GM19351 (cell line): ENCODE measurements around the gene FGF12.
A peak's percentile ranks its signal among the peaks of the same experiment; 100 is the strongest.

Experiments used
- ATAC-seq: cut with Tn5 transposase; IDR thresholded peaks from one replicate; pipeline ENCODE4 v1.9.1; 2021; ENCODE audit warnings: mild to moderate bottlenecking, moderate library complexity; ENCODE audit not compliant: unreplicated experiment

Gene FGF12

DNA sequence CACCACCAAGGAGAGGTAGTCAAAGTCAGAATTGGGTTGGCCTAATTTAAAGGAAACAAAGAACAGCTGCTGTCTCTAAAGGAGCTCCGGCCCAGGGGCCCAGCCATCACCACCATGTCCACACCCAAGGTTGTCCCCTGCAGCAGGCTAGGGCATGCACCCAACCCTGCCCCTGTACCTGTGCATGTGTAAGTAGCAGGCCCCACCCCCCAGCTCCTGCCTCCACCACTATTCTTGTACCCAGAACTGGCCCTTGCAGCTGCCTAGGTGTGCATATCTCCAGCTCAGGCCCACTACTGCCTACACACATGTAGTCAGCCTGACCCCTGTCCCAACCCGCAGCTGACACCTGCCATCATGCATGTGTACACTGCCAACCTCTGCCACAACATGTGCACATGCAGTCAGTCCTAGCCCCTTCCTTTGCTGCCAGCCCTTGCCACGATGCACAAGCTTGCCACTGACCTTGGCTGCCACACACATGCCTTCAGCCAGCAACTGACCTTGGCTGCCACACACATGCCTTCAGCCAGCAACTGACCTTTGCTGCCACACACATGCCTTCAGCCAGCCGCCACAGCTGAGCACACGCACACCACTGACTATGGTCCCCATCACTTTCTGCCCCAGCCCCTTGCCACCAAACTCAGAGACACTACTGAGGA is 39.7 kb downstream of the FGF12 start:
- no peak for ATAC-seq

DNA sequence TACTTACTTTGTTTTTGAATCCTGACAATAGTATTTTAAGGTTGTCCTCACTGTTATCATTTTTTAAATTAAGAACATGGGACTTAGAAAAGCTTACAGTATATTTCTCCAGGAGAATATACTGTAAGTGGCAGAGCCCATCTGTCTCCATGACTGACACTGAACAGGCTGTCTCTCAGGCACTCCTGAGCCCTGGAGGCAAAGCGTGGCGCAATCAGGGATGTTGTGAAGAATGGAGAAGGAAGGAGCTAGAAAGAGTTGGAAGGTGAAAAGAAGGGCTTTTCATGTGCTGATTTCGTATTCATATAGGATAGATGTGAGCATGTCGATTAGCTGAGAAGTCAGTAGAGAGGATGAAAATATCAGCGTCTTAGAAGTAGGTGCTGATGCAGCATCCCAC is 41.5 kb downstream of the FGF12 start:
- ATAC-seq: no peak

DNA sequence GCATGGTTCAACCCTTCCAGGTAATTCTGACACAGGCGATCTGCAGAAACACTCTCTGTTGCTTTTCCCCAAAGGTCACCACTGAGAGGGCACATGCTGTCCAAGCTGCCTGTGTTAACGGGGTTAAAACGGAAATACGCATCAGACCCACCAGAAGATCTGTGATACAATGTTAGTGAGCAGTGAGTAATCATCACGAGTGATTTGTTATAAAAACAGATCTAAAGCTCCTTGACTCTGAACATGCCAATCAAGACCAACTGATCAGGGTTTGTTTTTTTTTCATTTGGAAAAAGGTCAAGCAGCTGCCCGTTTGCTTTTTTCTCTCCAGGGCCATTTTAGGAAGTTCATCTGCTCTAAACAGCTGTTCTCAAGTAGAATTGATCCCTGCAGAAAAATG is 43.2 kb downstream of the FGF12 start:
- ATAC-seq: no peak

DNA sequence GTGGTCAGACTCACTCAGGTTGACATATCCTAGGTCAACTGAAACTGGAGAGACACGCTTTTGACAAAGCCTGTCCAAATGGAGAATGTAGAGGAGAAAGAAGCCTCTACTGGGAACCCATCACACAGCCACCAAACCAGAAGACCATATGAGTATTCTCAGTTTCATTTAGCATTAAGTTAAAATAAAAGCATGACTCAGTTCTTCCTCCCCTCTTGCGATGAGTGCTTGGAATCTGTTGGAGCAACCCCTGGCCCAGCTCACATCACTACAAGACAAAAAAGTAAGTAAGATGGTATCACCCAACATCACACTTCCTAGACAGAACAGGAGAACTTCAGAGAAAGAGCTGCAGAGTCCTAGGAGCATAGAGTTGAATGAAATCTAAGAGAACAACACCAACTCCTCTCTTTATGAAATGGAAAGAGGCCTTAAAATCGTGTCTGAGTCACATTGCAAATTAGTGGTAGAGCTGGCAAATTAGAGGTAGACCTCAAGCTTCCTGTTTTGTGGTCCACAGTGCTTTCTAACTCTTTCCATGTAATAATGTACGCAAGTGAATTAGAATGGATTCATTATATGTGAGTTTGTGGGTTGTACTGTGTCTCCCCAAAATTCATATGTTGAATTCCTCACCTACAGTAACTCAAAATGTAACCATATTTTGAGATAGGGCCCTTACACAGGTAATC is 51.2 kb downstream of the FGF12 start:
- peak; percentile 87 for ATAC-seq

DNA sequence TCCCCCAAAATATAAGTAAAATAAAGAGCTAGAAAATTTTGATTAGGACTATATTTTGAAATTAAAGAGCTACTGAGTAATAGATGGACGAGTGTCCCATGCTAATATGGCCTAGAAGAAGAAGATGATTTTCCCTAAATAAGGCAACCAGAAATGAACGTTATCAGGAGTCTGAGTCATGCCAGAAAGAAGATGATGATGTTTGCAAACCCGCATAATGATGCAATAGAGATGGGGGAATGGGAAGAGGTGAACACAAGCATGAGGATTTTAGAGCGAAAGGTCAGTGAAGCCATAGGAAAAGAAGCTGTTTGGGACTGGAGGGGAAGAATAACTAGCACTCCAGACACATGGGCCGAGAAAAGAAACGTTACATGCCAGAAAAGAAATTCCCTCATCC is 71.7 kb downstream of the FGF12 start:
- ATAC-seq: no peak

DNA sequence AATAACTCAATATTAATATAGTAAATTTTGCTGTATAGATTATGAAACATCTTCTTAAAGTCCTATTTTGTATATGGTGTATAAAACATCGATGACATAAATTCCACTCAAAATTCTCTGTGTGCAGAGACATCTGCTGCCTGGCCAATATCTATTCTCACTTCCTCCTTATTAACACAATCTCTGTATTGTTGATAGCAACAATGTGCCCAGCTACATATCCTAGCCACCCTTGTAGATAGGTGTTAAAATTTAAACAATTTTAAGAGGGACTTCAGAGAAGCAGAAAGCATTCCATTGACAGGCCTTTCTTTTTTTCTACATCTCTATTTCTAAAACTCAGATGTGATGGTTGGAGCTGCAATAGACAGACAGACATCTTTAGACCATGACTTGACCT is 72.3 kb downstream of the FGF12 start:
- ATAC-seq: no peak

DNA sequence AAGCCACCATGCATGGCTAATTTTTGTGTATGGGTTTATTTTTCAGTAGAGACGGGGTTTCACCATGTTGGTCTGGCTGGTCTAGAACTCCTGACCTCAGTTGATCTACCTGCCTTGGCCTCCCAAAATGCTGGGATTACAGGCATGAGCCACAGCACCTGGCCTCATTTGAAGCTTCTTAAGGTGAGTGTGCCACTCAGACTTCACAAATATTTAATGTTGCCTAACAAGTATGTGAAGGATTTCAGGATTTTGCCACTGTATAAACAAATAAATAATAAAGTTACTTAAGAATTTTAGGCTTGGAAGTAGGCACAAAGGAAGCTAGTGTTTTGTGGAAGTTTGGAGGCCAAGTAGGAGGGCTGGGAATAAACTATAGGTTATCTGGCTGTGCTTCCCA is 73.5 kb downstream of the FGF12 start:
- no peak for ATAC-seq

DNA sequence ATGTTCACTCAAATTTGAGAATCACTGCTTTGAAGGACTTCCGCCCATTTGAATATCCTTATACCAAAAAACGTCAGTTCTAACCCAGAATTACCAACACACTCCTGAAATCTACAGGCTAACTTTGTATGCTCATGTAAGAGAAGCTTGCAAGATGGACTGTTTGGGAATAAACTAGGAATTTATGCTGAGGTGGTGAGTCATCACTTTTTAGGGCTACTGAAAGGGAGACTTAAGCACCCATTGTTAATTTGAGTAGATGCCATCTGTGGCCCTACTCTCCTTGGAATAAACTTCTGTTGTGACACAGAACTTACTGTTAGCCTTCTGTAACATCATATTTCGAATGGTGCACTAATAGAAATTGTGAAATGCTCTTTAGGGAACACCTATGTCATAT is 74.6 kb downstream of the FGF12 start:
- ATAC-seq: no peak

DNA sequence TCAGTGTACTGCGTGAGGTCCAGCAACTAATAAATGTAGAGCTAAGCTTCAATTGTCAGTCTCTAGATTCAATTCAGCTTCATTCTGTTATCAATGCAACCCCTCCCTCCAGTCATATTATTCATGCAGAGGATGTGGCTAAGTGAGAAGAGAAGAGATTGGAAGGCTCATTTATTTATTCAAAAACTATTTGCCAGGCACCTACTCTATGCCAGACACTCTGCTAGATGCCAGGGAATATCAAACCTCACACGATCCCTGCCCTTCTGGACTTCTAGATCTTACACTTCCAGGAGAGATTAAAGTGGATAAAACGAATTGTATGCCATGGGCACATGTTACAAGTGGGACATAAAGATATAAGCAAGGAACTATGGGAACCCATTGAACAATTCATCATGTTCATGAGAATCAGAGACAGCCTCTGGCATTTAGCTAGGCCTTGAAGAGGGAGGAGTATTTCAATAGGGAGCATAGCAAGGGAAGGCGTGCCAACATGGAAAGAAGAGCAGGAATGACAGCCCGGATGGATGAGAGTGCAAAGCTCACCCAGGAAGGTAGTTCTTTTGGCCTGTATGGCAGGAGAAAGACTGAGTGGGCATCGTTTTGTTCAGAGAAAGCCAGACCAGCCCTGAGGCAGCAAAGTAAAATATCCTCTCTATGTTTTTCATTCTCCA is 75.4 kb downstream of the FGF12 start:
- ATAC-seq: no peak

DNA sequence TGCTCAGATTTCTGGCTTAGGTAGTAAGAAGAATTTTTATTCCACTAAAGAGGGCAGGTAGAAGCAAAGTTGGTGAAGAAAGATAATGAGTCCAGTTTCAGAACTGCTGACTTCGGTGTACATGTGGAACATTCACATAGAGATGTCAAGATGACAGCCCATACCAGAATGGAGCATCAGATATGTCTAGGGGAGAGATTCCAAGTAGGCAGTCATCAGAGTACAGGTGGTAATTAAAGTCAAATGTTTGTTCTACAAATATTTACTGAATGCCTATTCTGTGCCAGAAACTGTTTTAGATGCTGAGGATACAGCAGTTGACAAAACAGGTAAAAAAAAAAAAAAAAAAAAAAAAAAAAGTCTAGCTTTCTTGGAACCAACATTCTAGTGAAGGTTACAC is 81.9 kb downstream of the FGF12 start:
- no peak for ATAC-seq

DNA sequence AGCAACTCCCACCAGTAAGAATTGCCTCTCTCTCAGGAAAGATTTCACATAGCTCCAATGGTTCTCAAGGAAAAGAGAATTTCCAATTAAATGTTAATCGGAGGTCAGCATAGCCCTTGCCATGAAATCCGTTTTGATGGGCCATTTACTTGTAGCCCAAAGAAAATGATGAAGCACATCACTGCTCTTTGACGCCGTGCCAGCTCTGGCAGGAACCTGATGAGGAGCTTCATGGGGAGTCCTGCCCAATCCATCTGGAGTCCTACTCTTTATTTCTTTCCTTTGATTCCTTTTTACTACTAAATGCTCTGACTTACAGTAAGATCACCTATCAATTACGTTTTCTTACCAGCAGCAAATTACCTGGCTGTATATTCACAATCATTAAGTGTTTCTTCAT is 84.7 kb downstream of the FGF12 start:
- ATAC-seq: no peak

DNA sequence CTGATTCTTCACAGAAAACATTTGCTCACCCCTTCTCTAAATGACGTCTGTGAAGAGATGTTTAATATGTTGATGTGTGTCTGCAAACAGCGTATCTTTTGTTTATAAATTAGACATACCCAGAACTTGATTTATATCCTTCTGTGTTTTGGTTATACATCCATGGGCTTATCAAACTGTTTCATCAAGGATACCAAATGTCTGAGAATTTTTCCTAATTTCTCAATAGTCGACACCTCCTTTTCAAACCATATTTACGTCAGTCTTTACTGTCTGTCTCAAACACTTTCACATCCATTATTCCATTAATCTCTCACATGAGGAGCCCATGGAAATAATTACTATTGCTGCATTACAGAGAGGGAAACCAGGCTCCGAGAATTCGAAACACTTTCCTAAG is 85.4 kb downstream of the FGF12 start:
- ATAC-seq: no peak

DNA sequence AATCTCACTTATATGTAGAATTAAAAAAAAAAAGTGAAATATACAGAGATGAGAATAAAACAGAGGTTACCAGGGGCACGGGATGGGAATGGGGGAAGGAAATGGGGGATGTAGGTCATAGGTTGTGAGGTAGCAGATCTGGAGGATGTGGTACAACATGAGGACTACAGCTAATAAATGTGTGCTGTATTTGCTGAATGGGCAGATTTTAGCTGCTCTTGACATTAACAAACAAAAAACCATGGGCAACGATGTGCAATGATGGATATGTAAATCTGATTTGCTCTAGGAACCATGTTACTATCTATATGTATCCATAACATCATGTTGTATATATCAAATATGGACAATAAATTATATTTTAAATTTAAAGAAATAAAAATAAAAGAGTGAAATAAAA is 87.4 kb downstream of the FGF12 start:
- no peak for ATAC-seq

DNA sequence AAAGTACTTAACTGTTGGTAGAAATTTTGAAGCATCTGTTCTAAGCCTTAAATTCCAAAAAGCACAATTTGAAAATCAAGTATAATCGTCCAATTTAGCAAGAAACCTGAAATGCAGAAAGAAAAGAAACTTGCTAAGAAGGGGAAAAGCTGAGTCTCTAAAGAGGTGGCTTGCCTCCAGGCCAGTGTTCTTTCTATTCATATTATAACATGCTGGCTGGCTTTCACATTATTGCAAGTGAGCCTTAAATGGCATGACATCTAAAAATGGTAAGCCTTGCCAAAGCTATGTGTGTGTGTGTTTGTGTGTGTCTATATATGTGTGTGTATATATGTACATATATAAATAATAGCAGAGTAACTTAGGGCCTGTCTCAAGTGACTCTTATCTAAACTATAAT is 89.5 kb downstream of the FGF12 start:
- ATAC-seq: no peak

DNA sequence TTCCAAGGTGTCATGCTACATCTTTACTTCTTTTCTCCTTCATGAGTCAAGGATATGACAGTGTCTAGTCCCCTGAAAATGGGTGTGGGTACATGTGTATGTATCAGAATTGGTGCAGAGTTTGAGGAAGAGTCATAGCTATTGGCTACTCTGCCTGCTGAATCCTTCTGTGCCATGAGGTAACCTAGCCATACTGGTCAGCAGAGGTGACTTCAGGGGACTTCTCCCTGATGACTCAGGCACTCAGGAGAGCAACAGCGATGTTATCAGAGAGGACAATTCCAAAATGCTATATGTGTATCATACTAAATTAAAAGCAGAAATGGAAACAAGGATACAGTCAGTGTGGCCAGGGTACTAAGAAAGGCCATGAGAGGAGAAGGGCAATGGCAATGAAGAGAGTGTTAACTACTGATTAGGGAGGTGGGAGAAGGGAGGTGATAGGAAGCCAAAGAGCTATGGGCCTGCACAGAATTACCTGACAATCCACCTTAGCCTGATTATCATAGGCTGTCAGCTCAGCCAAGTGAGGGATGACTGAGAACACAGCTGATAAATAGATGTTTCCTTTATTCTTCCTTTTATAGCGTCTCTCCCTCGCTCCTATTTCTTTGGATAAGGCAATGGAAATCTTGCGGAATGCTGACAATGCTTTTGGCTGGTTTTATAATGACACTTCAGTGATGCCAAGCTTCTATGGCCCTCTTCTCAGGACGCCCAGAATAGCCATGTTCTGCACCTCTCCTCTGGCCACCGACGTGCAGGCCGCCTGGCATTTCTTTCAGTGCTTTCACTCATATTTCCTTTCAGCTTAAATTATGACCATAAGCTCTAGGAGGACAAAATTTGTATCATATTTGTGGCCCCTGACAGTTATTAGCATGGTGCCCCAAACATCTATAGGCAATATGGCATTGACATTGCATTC is 90.6 kb downstream of the FGF12 start:
- no peak for ATAC-seq

DNA sequence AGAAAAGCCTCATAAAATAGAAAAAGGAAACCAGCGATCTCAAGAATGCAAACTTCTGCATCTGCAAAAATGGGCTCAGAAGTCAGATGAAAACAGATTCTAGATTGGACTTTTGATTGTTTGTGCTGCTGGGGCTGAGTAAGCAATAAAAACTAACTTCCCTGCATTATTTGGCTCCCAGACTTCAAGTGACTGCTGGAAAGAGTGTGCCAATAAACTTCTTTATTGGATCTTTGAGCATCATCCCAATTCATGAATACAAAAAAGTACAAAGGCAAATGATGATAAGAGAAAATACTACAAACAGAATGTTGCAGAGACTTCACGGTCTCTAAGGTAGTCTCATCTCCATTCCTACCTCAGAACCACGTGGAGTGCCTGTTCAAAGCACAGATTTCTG is 97.9 kb downstream of the FGF12 start:
- no peak for ATAC-seq

DNA sequence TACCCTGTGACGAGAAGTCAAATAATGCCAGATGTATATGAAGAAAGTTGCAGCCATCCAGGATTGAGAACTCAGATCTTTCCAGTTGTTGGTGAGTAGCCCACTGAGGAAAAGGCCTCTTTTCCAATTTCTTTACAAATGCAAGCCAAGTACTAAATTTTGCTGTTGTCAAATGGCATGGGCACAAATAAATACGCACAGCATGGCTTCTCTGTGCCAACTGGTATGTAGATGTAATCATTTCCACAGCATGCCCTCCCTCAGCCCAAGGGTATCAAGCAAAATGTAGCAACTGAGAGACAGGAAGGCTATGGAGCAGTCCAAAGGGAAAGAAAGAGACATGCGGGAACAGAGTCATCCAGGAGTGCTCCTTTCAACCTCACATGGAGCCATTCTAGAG is 105.4 kb downstream of the FGF12 start:
- ATAC-seq: no peak

DNA sequence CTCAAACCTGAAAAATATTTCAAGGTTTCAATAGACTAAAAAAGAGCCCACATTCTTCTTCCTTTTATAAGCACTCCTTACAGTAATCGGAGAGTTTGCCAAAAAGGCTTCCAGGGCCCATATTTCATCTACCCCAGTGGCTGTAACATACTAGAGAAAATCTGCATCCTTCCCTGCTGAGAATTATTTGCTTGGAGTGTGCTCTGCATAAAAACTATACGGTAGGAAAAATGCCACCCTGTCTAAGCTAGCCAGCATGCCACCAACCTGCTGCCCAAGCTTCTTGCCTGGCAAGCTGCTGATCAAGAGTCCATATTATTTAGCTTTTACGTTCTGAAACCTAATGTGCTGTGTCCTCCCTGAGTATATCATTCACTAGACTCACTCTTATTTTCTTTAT is 107.1 kb downstream of the FGF12 start:
- ATAC-seq: no peak

DNA sequence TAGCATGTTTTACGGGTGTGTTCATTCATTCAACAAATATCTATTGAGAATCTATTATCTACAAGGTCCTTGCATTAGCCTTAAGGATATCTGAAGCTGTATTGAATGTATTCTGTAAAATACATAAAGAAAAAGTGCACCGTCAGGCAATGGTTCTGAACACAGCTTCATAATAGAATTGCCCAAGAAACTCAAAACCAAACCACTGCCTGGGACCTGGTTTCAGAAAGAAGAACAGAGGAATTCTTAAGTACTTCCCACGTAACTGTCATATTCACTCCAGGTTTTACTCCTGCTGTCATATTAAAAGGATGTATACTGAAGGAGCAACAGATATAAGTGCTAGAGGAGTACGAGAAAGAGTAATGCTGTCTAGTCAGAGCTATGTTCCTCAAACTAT is 115.9 kb downstream of the FGF12 start:
- ATAC-seq: no peak

DNA sequence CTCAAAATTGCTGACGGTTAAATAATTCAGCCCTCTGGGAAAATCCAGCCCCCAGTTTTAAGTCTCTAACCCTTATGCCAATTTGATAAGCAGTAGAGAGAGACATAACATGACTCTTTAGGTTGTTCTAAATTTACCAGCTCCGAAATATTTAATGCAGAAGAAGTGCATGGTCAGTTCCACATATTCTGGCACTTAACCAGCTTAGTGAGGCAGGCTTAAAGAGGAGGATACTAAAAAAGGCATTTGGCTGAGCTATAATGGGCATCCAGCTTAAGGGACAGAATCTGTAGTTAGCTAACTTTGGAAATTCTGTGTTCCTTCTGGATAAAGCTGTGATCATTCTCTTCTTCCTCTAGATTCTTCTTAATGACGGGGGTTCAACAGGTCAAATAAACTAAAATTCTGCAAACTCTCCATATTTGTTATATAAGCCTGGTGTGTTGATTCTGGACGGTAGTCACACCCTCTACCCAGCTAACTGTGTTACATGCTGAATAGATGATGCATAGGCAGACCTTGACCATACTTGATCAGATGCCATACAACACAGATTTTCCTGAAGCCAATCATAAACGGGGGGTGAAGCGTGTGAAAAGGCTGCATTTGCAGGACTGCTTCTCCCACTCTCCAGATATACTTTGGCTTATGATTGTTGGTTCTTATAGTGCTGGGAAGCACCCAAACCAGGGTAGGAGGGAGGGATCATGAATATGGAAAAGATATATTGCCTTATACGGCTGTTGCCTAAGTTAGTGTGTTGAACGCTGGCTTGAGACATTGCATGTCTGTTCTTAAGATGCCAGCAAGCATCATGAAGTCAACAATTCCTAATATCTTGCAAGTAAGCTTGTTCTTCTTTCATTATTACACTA is 118.4 kb downstream of the FGF12 start:
- ATAC-seq: no peak
